ENCODE results near the gene TMBIM1. TPM values are rescaled to one million over a fixed set of nuclear protein-coding genes. Genes with fewer than 3 reads are reported as not detected.

Gene TMBIM1
- polyA plus RNA-seq, 1 experiment: 91.4 TPM

Small RNAs within 50 kb of the gene (small RNA-seq; reads per million reads assigned to genes)
- gene MIR6810 (ENCODE audit: insufficient read length, low read depth): not detected

Other genes with a start within 250 kb of the TMBIM1 start
- not detected in 2 replicates for gene RUFY4, start 223.2 kb downstream of the TMBIM1 start, polyA plus RNA-seq (2011; rRNA removed)
- not detected in 2 replicates for gene CXCR2, start 166.5 kb downstream of the TMBIM1 start, polyA plus RNA-seq (2011; rRNA removed)
- not detected in 2 replicates for gene CXCR1, start 125.5 kb downstream of the TMBIM1 start, polyA plus RNA-seq (2011; rRNA removed)
- gene ARPC2, start 75.3 kb downstream of the TMBIM1 start, polyA plus RNA-seq (2011; rRNA removed): 548 and 666 TPM in 2 replicates
- 0.05 TPM in 1 of 2 replicates, not detected in the other for gene GPBAR1, start 31.5 kb downstream of the TMBIM1 start, polyA plus RNA-seq (2011; rRNA removed)
- 51.6 and 55.1 TPM in 2 replicates for gene AAMP, start 22.4 kb downstream of the TMBIM1 start, polyA plus RNA-seq (2011; rRNA removed)
- 32.1 and 45.9 TPM in 2 replicates for gene PNKD, start 22.0 kb downstream of the TMBIM1 start, polyA plus RNA-seq (2011; rRNA removed)
- not detected in 2 replicates for gene CATIP, start 64.4 kb upstream of the TMBIM1 start, polyA plus RNA-seq (2011; rRNA removed)
- gene SLC11A1, start 89.8 kb upstream of the TMBIM1 start, polyA plus RNA-seq (2011; rRNA removed): 0.04 TPM in 1 of 2 replicates, not detected in the other
- 51.3 and 66.6 TPM in 2 replicates for gene CTDSP1, start 107.4 kb upstream of the TMBIM1 start, polyA plus RNA-seq (2011; rRNA removed)
- gene VIL1, start 126.6 kb upstream of the TMBIM1 start, polyA plus RNA-seq (2011; rRNA removed): 0.06 TPM in 1 of 2 replicates, not detected in the other